ENCODE data around the gene CAPNS2.
"Not testable (repeated sequence)": the region's sequence is repeated elsewhere in the genome, so short reads cannot be mapped to it uniquely, and the experiment has no call there.

The CAPNS2 gene

DNA sequence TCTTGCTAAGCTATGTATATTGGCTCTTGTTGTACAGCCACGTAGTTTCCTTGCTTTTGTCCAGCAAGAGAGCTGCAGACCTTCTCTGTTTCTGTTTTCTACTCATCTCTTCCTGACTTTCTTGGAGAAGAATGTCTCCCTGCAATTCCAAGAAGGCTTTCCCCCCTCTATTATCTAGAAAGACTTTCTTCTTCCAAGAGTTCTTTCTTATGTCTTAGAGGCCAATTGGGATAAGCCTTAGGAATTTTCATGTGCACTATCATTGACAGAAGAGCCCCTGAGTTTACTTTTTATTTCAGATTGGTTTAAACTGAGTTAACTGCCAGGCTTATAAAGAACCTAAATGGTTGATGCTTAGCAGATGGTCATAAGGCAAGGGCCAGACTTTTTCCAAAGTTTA is 9.0 kb downstream of the CAPNS2 start:
- TF ChIP-seq POLR2A (IDR thresholded peaks at IDR 0.05; ENCODE audit: low read length) (no peak), GATA1 (IDR thresholded peaks at IDR 0.05; ENCODE audit: low read depth, low read length) (no peak)
- no peak for DNase-seq

DNA sequence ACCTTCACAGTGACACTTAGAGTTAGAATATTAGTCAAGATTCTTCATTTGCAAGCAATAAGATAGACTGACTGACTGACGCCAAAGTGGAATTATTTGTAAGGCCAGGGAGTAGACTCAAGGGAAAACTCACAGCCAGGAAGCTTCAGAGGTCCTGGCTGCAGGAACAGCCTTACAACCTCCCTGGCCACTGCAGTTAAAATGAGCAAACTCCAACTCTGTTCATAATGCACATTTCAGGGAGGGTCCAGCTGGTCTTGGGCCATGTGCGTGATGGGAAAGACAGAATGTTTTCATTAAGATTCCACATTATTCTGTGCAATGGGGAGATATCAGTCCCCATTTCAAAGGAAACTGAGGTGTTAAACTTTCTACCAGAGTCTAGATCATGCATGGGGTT is 9.9 kb downstream of the CAPNS2 start:
- TF ChIP-seq POLR2A (IDR thresholded peaks at IDR 0.05; ENCODE audit: low read length): no peak
- TF ChIP-seq GATA1 (IDR thresholded peaks at IDR 0.05; ENCODE audit: low read depth, low read length): no peak

DNA sequence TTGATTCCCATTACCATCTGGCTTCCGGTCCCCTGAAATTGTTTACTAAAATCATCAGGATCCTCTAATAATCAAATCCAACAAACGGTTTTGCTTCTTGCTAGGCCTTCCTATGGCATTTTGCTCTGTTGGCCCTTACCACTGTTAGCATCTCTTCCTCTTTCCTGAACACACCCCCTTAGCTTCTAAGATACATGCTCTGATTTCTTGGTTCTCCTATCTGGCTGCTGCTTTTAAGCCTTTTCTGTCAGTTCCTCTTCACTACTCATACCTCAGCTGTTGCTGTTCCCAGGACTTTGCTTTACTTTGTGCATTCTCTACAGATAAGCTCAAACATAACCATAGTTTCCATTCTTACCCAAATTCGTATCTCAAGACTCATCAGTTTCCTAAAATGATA is 11.4 kb downstream of the CAPNS2 start:
- DNase-seq: no peak

More for the DNA sequence above, 9.9 kb downstream of the CAPNS2 start:
- DNase-seq: no peak

DNA sequence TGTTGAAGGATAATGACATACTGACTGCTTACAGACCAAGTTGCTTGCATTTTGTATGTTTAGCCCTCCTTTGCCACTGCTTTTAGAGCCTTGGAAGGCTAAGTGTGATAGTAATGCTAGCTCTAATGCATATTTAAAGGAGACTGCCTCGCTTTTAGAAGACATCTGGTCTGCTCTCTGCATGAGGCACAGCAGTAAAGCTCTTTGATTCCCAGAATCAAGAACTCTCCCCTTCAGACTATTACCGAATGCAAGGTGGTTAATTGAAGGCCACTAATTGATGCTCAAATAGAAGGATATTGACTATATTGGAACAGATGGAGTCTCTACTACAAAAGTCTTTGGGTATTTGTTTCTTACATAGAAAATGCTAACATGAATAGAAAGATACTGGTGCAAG is 19.1 kb downstream of the CAPNS2 start:
- no peak for DNase-seq
- no peak for TF ChIP-seq POLR2A (IDR thresholded peaks at IDR 0.05; ENCODE audit: low read length)
- TF ChIP-seq GATA1 (IDR thresholded peaks at IDR 0.05; ENCODE audit: low read depth, low read length): no peak

More for the DNA sequence above, 11.4 kb downstream of the CAPNS2 start:
- TF ChIP-seq POLR2A (IDR thresholded peaks at IDR 0.05; ENCODE audit: low read length): no peak
- TF ChIP-seq GATA1 (IDR thresholded peaks at IDR 0.05; ENCODE audit: low read depth, low read length): no peak

DNA sequence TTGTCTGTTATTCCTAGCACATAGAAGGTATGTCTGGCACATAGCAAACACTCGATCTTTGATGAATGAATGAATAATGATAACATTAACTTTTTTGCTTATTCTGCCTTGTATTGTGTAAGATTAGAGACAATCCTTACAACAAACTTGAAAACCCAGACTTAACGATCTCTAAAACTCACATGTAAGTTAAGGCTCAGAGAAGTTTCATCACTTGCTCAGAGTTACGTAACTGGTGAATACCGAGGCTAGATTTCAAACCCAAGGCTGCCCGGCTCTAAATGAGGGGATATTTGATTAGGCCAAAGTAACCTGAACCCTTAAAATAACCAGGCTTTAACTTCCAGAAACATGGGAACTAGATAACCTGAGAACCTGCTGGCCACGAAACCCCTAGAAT is 22.3 kb downstream of the CAPNS2 start:
- no peak for TF ChIP-seq POLR2A (IDR thresholded peaks at IDR 0.05; ENCODE audit: low read length)
- TF ChIP-seq GATA1 (IDR thresholded peaks at IDR 0.05; ENCODE audit: low read depth, low read length): no peak
- no peak for DNase-seq

DNA sequence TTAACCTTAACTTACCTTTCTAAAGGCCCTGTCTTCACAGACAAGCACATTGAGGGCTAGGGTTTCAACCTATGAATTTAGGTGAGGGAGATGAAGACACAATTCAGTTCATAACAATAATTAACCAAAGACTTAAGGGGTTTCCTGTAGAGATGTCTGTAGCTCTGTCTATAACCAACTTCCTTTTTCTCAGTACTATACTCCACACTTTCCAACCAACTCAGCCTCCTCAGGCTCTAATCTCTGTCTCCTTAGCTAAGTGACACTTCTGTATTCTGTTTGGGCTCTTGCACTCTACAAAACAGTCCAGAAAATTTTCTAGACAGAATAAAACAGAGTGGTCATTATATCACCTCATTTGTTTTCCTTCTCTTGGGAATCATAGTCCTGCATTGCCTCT is 25.8 kb downstream of the CAPNS2 start:
- no peak for DNase-seq
- no peak for TF ChIP-seq GATA1 (IDR thresholded peaks at IDR 0.05; ENCODE audit: low read depth, low read length)
- TF ChIP-seq POLR2A (IDR thresholded peaks at IDR 0.05; ENCODE audit: low read length): no peak

DNA sequence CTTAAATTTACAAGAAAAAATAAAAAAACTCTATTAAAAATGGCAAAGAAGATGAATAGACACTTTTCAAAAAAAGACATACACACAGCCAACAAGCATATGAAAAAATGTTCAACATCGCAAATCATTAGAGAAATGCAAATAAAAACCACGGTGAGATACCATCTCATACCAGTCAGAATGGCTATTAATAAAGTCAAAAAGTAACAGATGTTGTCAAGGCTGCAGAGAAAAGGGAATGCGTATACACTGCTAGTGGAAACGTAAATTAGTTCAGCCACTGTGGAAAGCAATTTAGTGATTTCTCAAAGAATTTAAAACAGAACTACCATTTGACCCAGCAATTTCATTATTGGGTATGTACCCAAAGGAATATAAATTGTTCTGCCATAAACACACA is 31.4 kb downstream of the CAPNS2 start:
- no peak for TF ChIP-seq GATA1 (IDR thresholded peaks at IDR 0.05; ENCODE audit: low read depth, low read length)
- TF ChIP-seq POLR2A (IDR thresholded peaks at IDR 0.05; ENCODE audit: low read length): no peak
- no peak for DNase-seq

DNA sequence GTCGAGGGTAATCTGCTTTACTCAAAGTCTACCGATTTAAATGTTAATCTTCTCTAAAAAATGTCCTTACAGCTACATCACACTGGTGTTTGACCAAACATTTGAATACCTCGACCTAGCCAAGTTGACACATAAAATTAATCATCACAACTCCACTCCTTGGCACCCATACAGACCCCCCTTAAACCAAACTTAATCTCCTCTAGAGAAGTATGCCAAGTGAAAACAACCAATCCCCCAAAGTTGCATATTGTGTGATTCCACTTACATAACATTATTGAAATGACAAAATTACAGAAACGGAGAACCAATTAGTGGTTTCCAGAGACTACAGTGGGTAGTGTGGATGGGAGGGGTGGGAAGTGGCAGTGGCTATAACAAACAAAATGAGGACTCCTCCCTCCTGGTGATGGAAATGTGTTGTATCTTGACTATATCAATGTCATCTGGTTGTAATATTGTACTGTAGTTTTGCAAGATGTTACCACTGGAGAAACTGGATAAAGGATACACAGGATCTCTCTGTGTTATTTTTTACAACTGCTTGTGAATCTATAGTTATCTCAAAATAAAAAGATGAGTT is 39.4 kb downstream of the CAPNS2 start:
- DNase-seq: no peak
- TF ChIP-seq POLR2A (IDR thresholded peaks at IDR 0.05; ENCODE audit: low read length) (no peak), GATA1 (IDR thresholded peaks at IDR 0.05; ENCODE audit: low read depth, low read length) (no peak)

DNA sequence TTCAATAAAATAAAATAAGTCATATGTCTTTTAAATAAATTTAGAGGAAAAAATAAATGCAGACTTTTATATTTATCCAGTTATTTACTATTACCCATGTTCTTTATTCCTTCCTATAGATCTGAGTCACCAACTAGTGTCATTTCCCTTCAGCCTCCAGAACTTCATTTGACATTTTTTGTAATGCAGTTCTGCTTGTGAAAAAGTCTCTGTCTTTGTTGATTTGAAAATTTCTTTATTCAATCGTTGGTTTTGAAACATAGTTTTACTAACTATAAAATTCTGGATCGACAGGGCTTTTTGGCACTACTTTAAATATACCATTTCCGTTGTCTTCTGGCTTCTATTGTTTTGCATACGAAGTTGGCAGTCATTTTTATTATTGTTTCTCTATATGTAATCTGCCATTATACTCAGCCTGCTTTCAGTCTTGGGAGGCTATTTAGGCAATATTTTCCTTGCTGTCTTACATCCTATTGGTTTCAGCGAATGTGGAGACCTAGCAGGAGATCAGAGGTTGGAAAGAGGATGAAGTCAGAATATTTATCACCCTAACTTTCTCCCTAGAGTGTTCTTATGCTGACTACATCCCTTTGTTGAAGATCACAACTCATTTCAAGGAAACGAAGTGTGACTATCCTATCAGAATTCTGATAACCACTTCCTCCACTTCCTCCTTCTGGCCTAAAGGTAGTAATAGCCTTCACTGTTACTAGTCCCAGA is 47.3 kb downstream of the CAPNS2 start:
- DNase-seq: no peak
- TF ChIP-seq POLR2A (IDR thresholded peaks at IDR 0.05; ENCODE audit: low read length): no peak
- TF ChIP-seq GATA1 (IDR thresholded peaks at IDR 0.05; ENCODE audit: low read depth, low read length): no peak

DNA sequence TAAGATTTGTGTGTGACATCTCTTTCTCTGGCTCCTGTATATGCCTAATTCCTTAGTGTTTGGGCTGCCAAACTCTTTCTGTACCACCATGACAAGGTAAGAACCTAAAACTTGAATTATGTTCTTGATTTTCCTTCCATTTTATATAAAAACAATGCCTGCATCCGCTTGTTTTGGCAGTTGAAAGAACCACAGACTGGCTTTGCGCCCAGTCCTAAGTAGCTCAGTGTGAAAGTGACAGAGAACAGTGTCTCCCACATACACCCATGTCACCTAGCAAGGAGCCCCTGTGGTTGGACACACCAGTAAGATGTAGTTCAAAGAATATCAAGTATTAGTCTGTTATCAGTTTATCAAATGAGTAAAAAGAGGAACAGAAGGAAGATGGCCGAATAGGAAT is 48.6 kb downstream of the CAPNS2 start:
- no peak for DNase-seq
- TF ChIP-seq GATA1 (IDR thresholded peaks at IDR 0.05; ENCODE audit: low read depth, low read length) (no peak), POLR2A (IDR thresholded peaks at IDR 0.05; ENCODE audit: low read length) (no peak)

DNA sequence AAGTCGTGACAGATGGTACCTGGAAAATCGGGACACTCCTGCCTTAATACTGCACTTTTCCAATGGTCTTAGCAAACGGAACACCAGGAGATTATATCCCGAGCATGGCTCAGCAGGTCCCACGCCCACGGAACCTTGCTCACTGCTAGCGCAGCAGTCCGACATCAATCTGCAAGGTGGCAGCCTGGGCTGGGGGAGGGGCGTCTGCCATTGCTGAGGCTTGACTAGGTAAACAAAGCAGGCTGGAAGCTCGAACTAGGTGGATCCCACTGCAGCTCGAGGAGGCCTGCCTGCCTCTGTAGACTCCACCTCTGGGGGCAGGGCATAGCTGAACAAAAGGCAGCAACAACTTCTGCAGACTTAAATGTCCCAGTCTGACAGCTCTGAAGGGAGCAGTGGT is 49.2 kb downstream of the CAPNS2 start:
- DNase-seq: not testable (repeated sequence)
